HEK293T (cell line): Measurements from ENCODE around the gene SIGLEC9.

Experiments used
- CTCF ChIA-PET: fragments of 350-600 bp; formaldehyde crosslinking; extraction: SDS; loops from one replicate; lab custom pipeline; 2021; ENCODE audit warnings: antibody characterized with exemption, inconsistent platforms; lab: Yijun Ruan, JAX
- POLR2A ChIA-PET: fragments of 350-600 bp; formaldehyde crosslinking; extraction: SDS; loops from one replicate; lab custom pipeline; 2020; ENCODE audit warnings: antibody characterized with exemption, inconsistent platforms; lab: Yijun Ruan, JAX
- DNase-seq: peaks from one replicate; pipeline ENCODE4 v3.0.0; 2012; ENCODE audit warnings: mixed read lengths; ENCODE audit errors: extremely low spot score
- ARNT ChIP-seq: fragments of 450-650 bp; IDR thresholded peaks from 2 replicates; pipeline ENCODE4 v1.6.1; 2017; ENCODE audit warnings: mild to moderate bottlenecking
- BHLHE40 ChIP-seq: fragments of 450-650 bp; IDR thresholded peaks from 2 replicates; pipeline ENCODE4 v1.6.1; 2016; ENCODE audit warnings: mild to moderate bottlenecking, moderate library complexity, borderline replicate concordance
- CTBP1 ChIP-seq: fragments of 450-650 bp; IDR thresholded peaks from 2 replicates; pipeline ENCODE4 v1.6.1; 2016; ENCODE audit warnings: borderline replicate concordance
- ELF4 ChIP-seq: fragments of 450-650 bp; IDR thresholded peaks from 2 replicates; pipeline ENCODE4 v1.6.1; 2017; ENCODE audit warnings: antibody characterized with exemption
- FOXA1 ChIP-seq: fragments of 450-650 bp; IDR thresholded peaks from 2 replicates; pipeline ENCODE4 v1.6.1; 2016; ENCODE audit warnings: mild to moderate bottlenecking
- FOXK2 ChIP-seq: fragments of 450-650 bp; IDR thresholded peaks from 2 replicates; pipeline ENCODE4 v1.6.1; 2016; ENCODE audit warnings: mild to moderate bottlenecking
- FOXM1 ChIP-seq: fragments of 450-650 bp; IDR thresholded peaks from 2 replicates; pipeline ENCODE4 v1.6.1; 2017; ENCODE audit warnings: mild to moderate bottlenecking, borderline replicate concordance
- HDGF ChIP-seq: fragments of 450-650 bp; IDR thresholded peaks from 2 replicates; pipeline ENCODE4 v1.6.1; 2017; ENCODE audit warnings: antibody characterized with exemption, borderline replicate concordance
- L3MBTL2 ChIP-seq: fragments of 450-650 bp; conservative IDR thresholded peaks from 2 replicates; pipeline ENCODE4 v1.6.1; 2016; ENCODE audit warnings: mild to moderate bottlenecking
- LEF1 ChIP-seq: fragments of 450-650 bp; IDR thresholded peaks from 2 replicates; pipeline ENCODE4 v1.6.1; 2017; ENCODE audit warnings: mild to moderate bottlenecking, borderline replicate concordance
- NFRKB ChIP-seq: fragments of 450-650 bp; IDR thresholded peaks from 2 replicates; pipeline ENCODE4 v1.6.1; 2016; ENCODE audit warnings: mild to moderate bottlenecking, moderate library complexity
- PKNOX1 ChIP-seq: fragments of 450-650 bp; IDR thresholded peaks from 2 replicates; pipeline ENCODE4 v1.6.1; 2016
- SP1 ChIP-seq: fragments of 450-650 bp; IDR thresholded peaks from 2 replicates; pipeline ENCODE4 v1.6.1; 2017
- SUZ12 ChIP-seq: fragments of 450-650 bp; IDR thresholded peaks from 2 replicates; pipeline ENCODE4 v1.6.1; 2016; ENCODE audit warnings: mild to moderate bottlenecking
- TARDBP ChIP-seq: fragments of 450-650 bp; IDR thresholded peaks from 2 replicates; pipeline ENCODE4 v1.6.1; 2016
- ZNF384 ChIP-seq: fragments of 450-650 bp; IDR thresholded peaks from 2 replicates; pipeline ENCODE4 v1.6.1; 2016

Gene SIGLEC9

GRCh38 chr19:51150627-51151026 is 25.9 kb downstream of the SIGLEC9 start:
- TF ChIP-seq LEF1 (no peak), SUZ12 (no peak)
- POLR2A ChIA-PET = no interaction called here
- no peak for DNase-seq
- CTCF ChIA-PET = no interaction called here

DNA sequence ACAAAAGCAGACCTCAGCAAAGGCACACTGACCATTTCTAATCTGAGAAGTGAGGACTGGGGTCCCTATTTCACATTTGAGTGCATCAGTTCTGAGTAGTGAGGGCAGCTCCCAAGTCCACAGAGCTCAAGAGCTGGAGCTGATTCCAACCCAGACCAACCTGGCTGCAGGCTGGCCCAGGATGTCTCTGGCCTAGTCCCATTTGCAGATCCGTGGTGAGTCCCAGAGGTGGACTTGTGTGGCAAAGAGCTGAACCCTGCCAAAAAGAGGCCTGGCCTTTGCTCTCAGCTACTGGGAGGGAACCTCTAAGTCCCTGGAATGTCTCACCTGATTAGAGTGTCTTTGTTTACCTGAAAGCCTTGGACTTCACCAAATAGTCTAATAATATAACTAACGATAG is 32.0 kb downstream of the SIGLEC9 start:
- POLR2A ChIA-PET = no interaction called here
- CTCF ChIA-PET = interaction anchor here (0.6 to 0.7 kb wide), 2 partner anchors 103 to 113 kb away, joined by 3 read pairs; no protein-coding TSS in a partner anchor
- TF ChIP-seq FOXA1 (no peak), FOXM1 (no peak), FOXK2 (no peak), L3MBTL2 (no peak), BHLHE40 (no peak), SP1 (no peak), TARDBP (no peak), HDGF (no peak), SUZ12 (no peak), ELF4 (no peak), ZNF384 (no peak), PKNOX1 (no peak), CTBP1 (no peak), LEF1 (no peak), ARNT (no peak), NFRKB (no peak)
- DNase-seq = no peak

DNA sequence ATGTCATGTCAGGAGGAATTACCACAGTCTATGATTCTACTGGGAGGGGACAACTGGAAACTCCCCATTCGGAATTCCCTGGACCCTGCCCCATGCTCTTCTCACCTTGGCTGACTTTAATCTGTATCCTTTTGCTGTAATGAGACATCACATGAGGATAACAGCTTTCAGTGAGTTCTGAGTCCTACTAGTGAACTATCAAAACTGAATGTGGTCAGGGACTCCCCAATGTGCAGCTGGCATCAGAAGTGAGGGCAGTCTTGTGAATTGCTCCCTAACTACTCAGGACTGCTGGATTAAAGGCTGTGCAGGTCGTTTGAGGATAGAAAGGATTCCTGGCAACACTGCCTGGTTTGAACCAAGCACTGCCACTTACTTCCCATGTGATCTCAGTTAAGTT is 32.6 kb downstream of the SIGLEC9 start:
- ChIA-PET POLR2A (no interaction called here), CTCF (interaction anchor here (1.1 kb wide), 1 partner anchor 102 kb away, joined by 4 read pairs; no protein-coding TSS in a partner anchor)
- DNase-seq = no peak
- no peak for TF ChIP-seq SP1

GRCh38 chr19:51158474-51159129 is 33.9 kb downstream of the SIGLEC9 start:
- TF ChIP-seq NFRKB (no peak), CTBP1 (no peak), SUZ12 (no peak), HDGF (no peak), FOXM1 (no peak), FOXK2 (no peak), ELF4 (no peak), LEF1 (no peak), SP1 (no peak)
- ChIA-PET POLR2A (no interaction called here), CTCF (interaction anchor here (0.7 to 1.1 kb wide), 2 partner anchors 10 to 101 kb away, joined by 3 to 4 read pairs; no protein-coding TSS in a partner anchor)
- peak; percentile 57 for DNase-seq

DNA sequence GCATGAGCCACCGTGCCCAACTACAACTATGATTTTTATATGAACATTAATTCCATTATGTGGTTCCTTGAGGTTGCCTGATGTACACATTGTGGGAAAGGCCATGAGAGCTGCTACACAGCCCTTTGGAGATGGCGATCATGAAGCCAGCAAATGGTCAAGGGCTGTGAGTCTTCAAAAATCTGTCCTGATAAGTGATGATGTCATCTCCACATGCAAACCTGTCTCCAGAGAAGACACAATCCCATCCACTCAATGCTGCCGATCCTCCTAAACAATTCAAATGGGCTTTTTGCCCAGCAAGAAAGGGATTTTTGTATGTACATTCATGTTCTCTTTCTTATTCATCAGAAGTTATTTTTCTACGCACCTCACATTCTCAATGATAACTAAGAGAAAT is 35.0 kb downstream of the SIGLEC9 start:
- no peak for DNase-seq
- ChIA-PET POLR2A (interaction anchor here (0.7 kb wide), 1 partner anchor 35 kb away, joined by 3 read pairs; no protein-coding TSS in a partner anchor), CTCF (no interaction called here)
- TF ChIP-seq SP1 (no peak), NFRKB (no peak), SUZ12 (no peak), PKNOX1 (no peak), L3MBTL2 (no peak), LEF1 (no peak), FOXA1 (no peak), FOXM1 (no peak)

- CTCF ChIA-PET = no interaction called here
- POLR2A ChIA-PET = no interaction called here
- no peak for TF ChIP-seq SUZ12
- TF ChIP-seq LEF1 = no peak
- TF ChIP-seq NFRKB = no peak
- no peak for TF ChIP-seq CTBP1
- TF ChIP-seq FOXM1 = no peak
- no peak for TF ChIP-seq HDGF
- no peak for TF ChIP-seq FOXK2
- TF ChIP-seq TARDBP = no peak
- TF ChIP-seq BHLHE40 = no peak
- DNase-seq = no peak
Measured at GRCh38 chr19:51161266-51161665, 36.6 kb downstream of the SIGLEC9 start.

GRCh38 chr19:51161867-51162496 is 37.3 kb downstream of the SIGLEC9 start:
- ChIA-PET CTCF (no interaction called here), POLR2A (no interaction called here)
- DNase-seq = no peak
- no peak for TF ChIP-seq FOXA1
- TF ChIP-seq NFRKB = no peak
- TF ChIP-seq TARDBP = no peak
